ENCODE results near the gene TAF4.

TAF4 gene

GRCh38 chr20:62052842-62053464 lies 12.7 kb downstream of the TAF4 start:
- DNase-seq: no peak
- H3F3A ChIP-seq (ENCODE audit: insufficient read depth, low read length): no peaks in the 10 kb centered on the region
- no peaks in the 10 kb centered on the region for H3K36me3 ChIP-seq (replicated peaks; ENCODE audit: insufficient read depth, low read length)
- H4K20me1 ChIP-seq (ENCODE audit: insufficient read depth, low read length): no peaks in the 10 kb centered on the region
- H3K9me3 ChIP-seq (replicated peaks; ENCODE audit: insufficient read depth, low read length): no peaks in the 10 kb centered on the region
- TF ChIP-seq EZH2 (optimal IDR thresholded peaks at IDR 0.05; ENCODE audit: low read depth, low read length) (no peak), EZH2phosphoT487 (IDR thresholded peaks at IDR 0.05; ENCODE audit: low read length) (no peak), CTCF (IDR thresholded peaks at IDR 0.05; ENCODE audit: low read length) (no peak)
- no peak overlapping the region for H2AFZ ChIP-seq (ENCODE audit: low read length)
- H3K9me2 ChIP-seq (replicated peaks; ENCODE audit: insufficient read depth, low read length): no peaks in the 10 kb centered on the region
- H3K4me1 ChIP-seq (ENCODE audit: low read length): no peaks in the 10 kb centered on the region
- no peak overlapping the region for H3K27ac ChIP-seq (ENCODE audit: low read length)
- peaks cover 94% of the 10 kb centered on the region for H3K79me2 ChIP-seq (ENCODE audit: low read length)
- H3K9ac ChIP-seq (ENCODE audit: low read length): no peak overlapping the region
- no peaks in the 10 kb centered on the region for H3K27me3 ChIP-seq (replicated peaks; ENCODE audit: insufficient read depth, low read length)
- no peak overlapping the region for H3K4me3 ChIP-seq (ENCODE audit: low read length)
- H3K4me2 ChIP-seq (ENCODE audit: low read depth, low read length): no peak overlapping the region

- H3K4me3 ChIP-seq (ENCODE audit: low read length): no peak overlapping the region
- H4K20me1 ChIP-seq (ENCODE audit: insufficient read depth, low read length): no peaks in the 10 kb centered on the region
These were observed 13.3 kb downstream of the TAF4 start for GRCh38 chr20:62052336-62052841.

GRCh38 chr20:62051546-62052255 lies 14.0 kb downstream of the TAF4 start:
- no peaks in the 10 kb centered on the region for H3K9me3 ChIP-seq (replicated peaks; ENCODE audit: insufficient read depth, low read length)
- H3K27ac ChIP-seq (ENCODE audit: low read length): no peak overlapping the region
- H4K20me1 ChIP-seq (ENCODE audit: insufficient read depth, low read length): no peaks in the 10 kb centered on the region
- DNase-seq: no peak
- peaks cover 98% of the 10 kb centered on the region for H3K79me2 ChIP-seq (ENCODE audit: low read length)
- no peak overlapping the region for H3K9ac ChIP-seq (ENCODE audit: low read length)
- H3F3A ChIP-seq (ENCODE audit: insufficient read depth, low read length): no peaks in the 10 kb centered on the region
- TF ChIP-seq EZH2 (optimal IDR thresholded peaks at IDR 0.05; ENCODE audit: low read depth, low read length) (no peak), CTCF (IDR thresholded peaks at IDR 0.05; ENCODE audit: low read length) (no peak), EZH2phosphoT487 (IDR thresholded peaks at IDR 0.05; ENCODE audit: low read length) (no peak)
- no peaks in the 10 kb centered on the region for H3K27me3 ChIP-seq (replicated peaks; ENCODE audit: insufficient read depth, low read length)
- no peak overlapping the region for H3K4me3 ChIP-seq (ENCODE audit: low read length)
- no peaks in the 10 kb centered on the region for H3K36me3 ChIP-seq (replicated peaks; ENCODE audit: insufficient read depth, low read length)
- H2AFZ ChIP-seq (ENCODE audit: low read length): no peak overlapping the region
- no peaks in the 10 kb centered on the region for H3K9me2 ChIP-seq (replicated peaks; ENCODE audit: insufficient read depth, low read length)
- H3K4me2 ChIP-seq (ENCODE audit: low read depth, low read length): no peak overlapping the region
- H3K4me1 ChIP-seq (ENCODE audit: low read length): no peaks in the 10 kb centered on the region

More at GRCh38 chr20:62052336-62052841, 13.3 kb downstream of the TAF4 start:
- Histone ChIP-seq H2AFZ (ENCODE audit: low read length) (no peak overlapping the region), H3K27me3 (replicated peaks; ENCODE audit: insufficient read depth, low read length) (no peaks in the 10 kb centered on the region), H3K9me2 (replicated peaks; ENCODE audit: insufficient read depth, low read length) (no peaks in the 10 kb centered on the region), H3K9ac (ENCODE audit: low read length) (no peak overlapping the region), H3K36me3 (replicated peaks; ENCODE audit: insufficient read depth, low read length) (no peaks in the 10 kb centered on the region), H3K79me2 (ENCODE audit: low read length) (peaks cover 98% of the 10 kb centered on the region), H3K4me1 (ENCODE audit: low read length) (no peaks in the 10 kb centered on the region), H3F3A (ENCODE audit: insufficient read depth, low read length) (no peaks in the 10 kb centered on the region), H3K27ac (ENCODE audit: low read length) (no peak overlapping the region), H3K9me3 (replicated peaks; ENCODE audit: insufficient read depth, low read length) (no peaks in the 10 kb centered on the region), H3K4me2 (ENCODE audit: low read depth, low read length) (no peak overlapping the region)
- DNase-seq: no peak
- TF ChIP-seq EZH2phosphoT487 (IDR thresholded peaks at IDR 0.05; ENCODE audit: low read length) (no peak), CTCF (IDR thresholded peaks at IDR 0.05; ENCODE audit: low read length) (no peak), EZH2 (optimal IDR thresholded peaks at IDR 0.05; ENCODE audit: low read depth, low read length) (no peak)
